WTC11 (cell line): ENCODE measurements around the gene CBFA2T3. TPM values are rescaled to one million over a fixed set of nuclear protein-coding genes. Genes with fewer than 3 reads are reported as not detected.

Source experiments
- ATAC-seq: fragments of 200-7000 bp; cut with Tn5 transposase; 2 replicates; pipeline ENCODE4 v1.10.0; 2021; ENCODE audit warnings: mild to moderate bottlenecking, moderate library complexity
- CTCF ChIA-PET: fragments of 300-600 bp; sonication (Branson Sonifier 250); formaldehyde crosslinking; loops from one replicate; lab custom pipeline; 2021; ENCODE audit warnings: antibody characterized with exemption; lab: Charles Lee
- POLR2A ChIA-PET: fragments of 350-600 bp; sonication (Branson Sonifier 250); formaldehyde crosslinking; loops from one replicate; lab custom pipeline; 2021; ENCODE audit warnings: antibody characterized with exemption; lab: Charles Lee
- DNase-seq: peaks from one replicate; pipeline ENCODE4 v3.0.0; 2021; ENCODE audit warnings: low spot score
- H3K27ac Mint-ChIP-seq: 2 replicates; pipeline ENCODE4 v1.8.0; 2021; ENCODE audit warnings: mixed read lengths
- H3K27me3 Mint-ChIP-seq: 2 replicates; pipeline ENCODE4 v1.8.0; 2021; ENCODE audit warnings: low read depth, mild to moderate bottlenecking, moderate library complexity, mixed read lengths
- H3K36me3 Mint-ChIP-seq: 2 replicates; pipeline ENCODE4 v1.8.0; 2021; ENCODE audit warnings: mixed read lengths
- H3K4me1 Mint-ChIP-seq: 2 replicates; pipeline ENCODE4 v1.8.0; 2022; ENCODE audit warnings: mixed read lengths
- H3K4me3 Mint-ChIP-seq: 2 replicates; pipeline ENCODE4 v1.8.0; 2021; ENCODE audit warnings: mild to moderate bottlenecking, moderate library complexity, mixed read lengths
- H3K9me3 Mint-ChIP-seq: 2 replicates; pipeline ENCODE4 v1.8.0; 2021; ENCODE audit warnings: mixed read lengths
- AR ChIP-seq: fragments of 250-450 bp; sonication (Bioruptor Pico); IDR thresholded peaks from 2 replicates; pipeline ENCODE4 v1.9.0; 2021; ENCODE audit warnings: mild to moderate bottlenecking
- CREM ChIP-seq: sonication (generic); formaldehyde crosslinking; IDR thresholded peaks from 2 replicates; pipeline ENCODE4 v1.8.1; 2022; ENCODE audit warnings: mild to moderate bottlenecking, missing genetic modification reagents, moderate library complexity
- ETV6 ChIP-seq: sonication (generic); formaldehyde crosslinking; IDR thresholded peaks from 2 replicates; pipeline ENCODE4 v1.8.1; 2022; ENCODE audit warnings: mild to moderate bottlenecking, missing genetic modification reagents
- FOXP1 ChIP-seq: sonication (generic); formaldehyde crosslinking; IDR thresholded peaks from 2 replicates; pipeline ENCODE4 v1.8.0; 2022; ENCODE audit warnings: missing genetic modification reagents, mild to moderate bottlenecking, moderate library complexity, borderline replicate concordance
- FOXP4 ChIP-seq: sonication (generic); formaldehyde crosslinking; IDR thresholded peaks from 2 replicates; pipeline ENCODE4 v1.8.0; 2022; ENCODE audit warnings: mild to moderate bottlenecking, missing genetic modification reagents
- GRHL2 ChIP-seq: fragments of 250-450 bp; sonication (Bioruptor Pico); IDR thresholded peaks from 2 replicates; pipeline ENCODE4 v1.8.0; 2022; ENCODE audit warnings: mild to moderate bottlenecking, moderate library complexity; ENCODE audit not compliant: insufficient replicate concordance, severe bottlenecking
- GTF2I ChIP-seq: fragments of 250-450 bp; sonication (Bioruptor Pico); conservative IDR thresholded peaks from 2 replicates; pipeline ENCODE4 v1.4.0; 2021; ENCODE audit warnings: mild to moderate bottlenecking
- IRF1 ChIP-seq: sonication (generic); formaldehyde crosslinking; IDR thresholded peaks from 2 replicates; pipeline ENCODE4 v1.8.0; 2023; ENCODE audit warnings: missing genetic modification reagents
- JAZF1 ChIP-seq: fragments of 250-450 bp; sonication (Bioruptor Pico); IDR thresholded peaks from 2 replicates; pipeline ENCODE4 v1.9.0; 2021; ENCODE audit warnings: moderate library complexity, mild to moderate bottlenecking, inconsistent platforms
- RORB ChIP-seq: fragments of 250-450 bp; sonication (Bioruptor Pico); IDR thresholded peaks from 2 replicates; pipeline ENCODE4 v1.9.0; 2021; ENCODE audit warnings: mild to moderate bottlenecking
- SMAD3 ChIP-seq: sonication (generic); formaldehyde crosslinking; IDR thresholded peaks from 2 replicates; pipeline ENCODE4 v1.8.0; 2022; ENCODE audit warnings: missing genetic modification reagents, mild to moderate bottlenecking, borderline replicate concordance
- SOX15 ChIP-seq: fragments of 250-450 bp; sonication (Bioruptor Pico); IDR thresholded peaks from 2 replicates; pipeline ENCODE4 v1.9.0; 2021; ENCODE audit warnings: mild to moderate bottlenecking
- STAT6 ChIP-seq: sonication (generic); formaldehyde crosslinking; conservative IDR thresholded peaks from 2 replicates; pipeline ENCODE4 v1.8.1; 2023; ENCODE audit warnings: mild to moderate bottlenecking, low read depth, missing genetic modification reagents, moderate library complexity
- ZNF281 ChIP-seq: sonication (generic); formaldehyde crosslinking; IDR thresholded peaks from 2 replicates; pipeline ENCODE4 v1.8.0; 2023; ENCODE audit warnings: mild to moderate bottlenecking, missing genetic modification reagents
- ZNF512 ChIP-seq: sonication (generic); formaldehyde crosslinking; IDR thresholded peaks from 2 replicates; pipeline ENCODE4 v1.8.1; 2022; ENCODE audit warnings: missing genetic modification reagents, borderline replicate concordance
- ZNF671 ChIP-seq: fragments of 250-450 bp; sonication (Bioruptor Pico); IDR thresholded peaks from 2 replicates; pipeline ENCODE4 v1.8.0; 2021; ENCODE audit warnings: mild to moderate bottlenecking
- ZSCAN18 ChIP-seq: fragments of 250-450 bp; sonication (Bioruptor Pico); IDR thresholded peaks from 2 replicates; pipeline ENCODE4 v2.1.2; 2022; ENCODE audit warnings: mild to moderate bottlenecking, moderate library complexity
- total RNA-seq: library from RNA; stranded (reverse); gene quantifications from 3 replicates; pipeline ENCODE4 v1.2.3, GENCODE V29; 2021

Gene CBFA2T3
- total RNA-seq, 1 experiment from 2014 or later = 2.6 TPM

GRCh38 chr16:88888461-88889387, 88.3 kb downstream of the CBFA2T3 start:
- ATAC-seq = no peak
- Mint-ChIP-seq H3K4me3 (no peak overlapping the region), H3K9me3 (no peaks in the 10 kb centered on the region), H3K27me3 (peaks cover 2% of the 10 kb centered on the region; the same call in 1 of the 2 replicates), H3K27ac (no peak overlapping the region), H3K4me1 (no peaks in the 10 kb centered on the region), H3K36me3 (no peaks in the 10 kb centered on the region)
- ChIA-PET CTCF (interaction anchor here (0.5 to 1.3 kb wide), 4 partner anchors 9 to 352 kb away, joined by 3 to 4 read pairs (median 4); no protein-coding TSS in a partner anchor), POLR2A (no interaction called here)
- TF ChIP-seq IRF1 (CRISPR knock-in tag) (no peak), SMAD3 (no peak), ZNF671 (CRISPR knock-in tag) (no peak), RORB (no peak), SOX15 (CRISPR knock-in tag) (no peak), GTF2I (CRISPR knock-in tag) (no peak), FOXP4 (CRISPR knock-in tag) (no peak), ZSCAN18 (CRISPR knock-in tag) (no peak), ZNF281 (CRISPR knock-in tag) (no peak), AR (CRISPR knock-in tag) (no peak), CREM (CRISPR knock-in tag) (no peak), FOXP1 (no peak)
- no peak for DNase-seq

GRCh38 chr16:88888057-88888456, 89.0 kb downstream of the CBFA2T3 start:
- POLR2A ChIA-PET = no interaction called here
- Mint-ChIP-seq H3K4me1 (no peaks in the 10 kb centered on the region), H3K36me3 (no peaks in the 10 kb centered on the region), H3K9me3 (no peaks in the 10 kb centered on the region), H3K27me3 (peaks cover 2% of the 10 kb centered on the region; the same call in 1 of the 2 replicates), H3K27ac (peak overlapping the region; percentile 53; the same call in 1 of the 2 replicates), H3K4me3 (no peak overlapping the region)
- CTCF ChIA-PET = interaction anchor here (0.5 to 1.3 kb wide), 3 partner anchors 133 to 353 kb away, joined by 3 to 4 read pairs (median 4); no protein-coding TSS in a partner anchor
- DNase-seq (no peak), ATAC-seq (no peak)
- TF ChIP-seq STAT6 (CRISPR knock-in tag) (no peak), ZSCAN18 (CRISPR knock-in tag) (no peak), ETV6 (CRISPR knock-in tag) (no peak), ZNF512 (no peak), JAZF1 (CRISPR knock-in tag) (no peak), GRHL2 (CRISPR knock-in tag) (no peak)
